ENCODE results near the gene CSN3.

The CSN3 gene

GRCh38 chr4:70297576-70297975, 55.2 kb downstream of the CSN3 start:
- no peak for DNase-seq (ENCODE audit: low spot score)

DNA sequence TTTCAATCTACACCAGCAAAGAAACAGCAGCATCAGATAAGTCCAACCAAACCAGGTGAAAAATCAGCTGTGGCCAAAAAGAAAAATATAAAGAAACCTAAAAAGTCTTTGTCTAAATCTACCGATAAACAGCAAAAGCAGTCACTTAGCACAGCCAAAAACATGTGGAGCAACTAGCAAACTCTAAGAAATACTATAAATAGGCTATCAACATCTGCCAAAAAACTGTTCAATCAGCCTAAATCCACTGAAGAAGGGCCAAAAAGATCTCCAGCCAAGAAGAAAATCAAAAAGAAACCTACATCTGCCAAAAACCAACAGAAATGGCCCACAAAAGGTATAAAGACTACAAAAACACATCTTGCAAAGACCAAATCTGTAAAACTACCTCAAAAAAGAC, 55.7 kb downstream of the CSN3 start:
- DNase-seq (ENCODE audit: low spot score), result no peak

- DNase-seq (ENCODE audit: low spot score), result no peak
Observed at GRCh38 chr4:70299643-70300042, 57.2 kb downstream of the CSN3 start.

GRCh38 chr4:70300215-70300614, 57.8 kb downstream of the CSN3 start:
- DNase-seq (ENCODE audit: low spot score), result no peak
